Measurements from ENCODE around the gene SERPINB2.

DNA sequence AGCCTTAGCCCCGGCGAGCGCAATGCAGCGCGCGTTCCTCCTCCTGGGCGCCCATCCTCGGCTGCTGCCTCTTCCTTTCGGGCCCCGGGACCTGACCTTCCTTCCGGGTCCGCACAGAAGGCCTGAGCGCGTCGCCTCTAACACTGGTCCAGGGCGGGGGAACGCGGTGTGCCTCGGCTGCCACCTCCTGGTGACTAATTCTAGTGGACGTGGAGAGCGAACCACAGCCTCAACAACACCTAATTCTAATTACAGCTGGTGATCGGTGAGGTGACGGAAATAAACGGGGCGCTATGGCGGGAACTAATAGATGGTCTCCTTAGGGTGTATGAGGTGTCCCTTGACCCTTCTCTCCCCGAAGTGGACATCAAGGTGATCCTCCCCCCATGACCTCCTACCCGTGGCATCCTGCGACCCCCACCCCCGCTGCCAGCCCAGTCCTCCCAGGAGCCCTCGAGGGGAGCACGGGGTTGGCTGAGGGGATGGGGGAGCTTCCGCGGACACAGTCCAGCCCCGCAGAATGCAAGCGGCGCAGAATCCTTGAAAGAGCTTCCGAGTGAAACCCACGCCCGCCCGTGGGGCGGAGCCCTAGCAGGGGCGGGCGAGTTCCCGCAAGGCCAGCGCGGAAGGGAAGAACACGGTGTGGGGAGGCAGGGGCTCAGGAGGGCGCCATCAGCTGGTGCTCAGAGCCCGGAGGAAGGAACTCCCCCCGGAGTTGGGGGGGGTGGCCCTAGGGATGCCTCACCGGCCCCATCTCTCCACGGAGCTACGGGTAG lies 48.8 kb downstream of the SERPINB2 start:
- TF ChIP-seq, protein P1, sequence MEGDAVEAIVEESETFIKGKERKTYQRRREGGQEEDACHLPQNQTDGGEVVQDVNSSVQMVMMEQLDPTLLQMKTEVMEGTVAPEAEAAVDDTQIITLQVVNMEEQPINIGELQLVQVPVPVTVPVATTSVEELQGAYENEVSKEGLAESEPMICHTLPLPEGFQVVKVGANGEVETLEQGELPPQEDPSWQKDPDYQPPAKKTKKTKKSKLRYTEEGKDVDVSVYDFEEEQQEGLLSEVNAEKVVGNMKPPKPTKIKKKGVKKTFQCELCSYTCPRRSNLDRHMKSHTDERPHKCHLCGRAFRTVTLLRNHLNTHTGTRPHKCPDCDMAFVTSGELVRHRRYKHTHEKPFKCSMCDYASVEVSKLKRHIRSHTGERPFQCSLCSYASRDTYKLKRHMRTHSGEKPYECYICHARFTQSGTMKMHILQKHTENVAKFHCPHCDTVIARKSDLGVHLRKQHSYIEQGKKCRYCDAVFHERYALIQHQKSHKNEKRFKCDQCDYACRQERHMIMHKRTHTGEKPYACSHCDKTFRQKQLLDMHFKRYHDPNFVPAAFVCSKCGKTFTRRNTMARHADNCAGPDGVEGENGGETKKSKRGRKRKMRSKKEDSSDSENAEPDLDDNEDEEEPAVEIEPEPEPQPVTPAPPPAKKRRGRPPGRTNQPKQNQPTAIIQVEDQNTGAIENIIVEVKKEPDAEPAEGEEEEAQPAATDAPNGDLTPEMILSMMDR (IDR thresholded peaks at IDR 0.05; ENCODE audit: low read length): peak; percentile 65
- no peak for TF ChIP-seq EZH2 (IDR thresholded peaks at IDR 0.05; ENCODE audit: borderline replicate concordance, low read length)
